ENCODE results near the gene KAZN. TPM values are rescaled to one million over a fixed set of nuclear protein-coding genes. Genes with fewer than 3 reads are reported as not detected.

KAZN gene
- total RNA-seq, 2 experiments from 2014 or later: 0.22 to 0.55 TPM

- Histone ChIP-seq H3K27me3 (ENCODE audit: control insufficient read depth in 1 of 2, insufficient read depth in 2 of 2, low read length in 2 of 2) (no peaks in the 10 kb centered on the region), H3K36me3 (ENCODE audit: insufficient read depth, low read length) (no peaks in the 10 kb centered on the region), H3K9me3 (ENCODE audit: control insufficient read depth in 1 of 2, insufficient read depth in 1 of 2, low read length in 2 of 2) (no peaks in the 10 kb centered on the region), H3K4me1 (ENCODE audit: insufficient read depth, low read length) (no peaks in the 10 kb centered on the region), H3K4me3 (ENCODE audit: low read length) (no peak overlapping the region), H3K27ac (ENCODE audit: low read depth in 1 of 2, low read length in 2 of 2) (no peak overlapping the region)
- ChIA-PET POLR2A (no interaction called here), CTCF (no interaction called here)
- Mint-ChIP-seq H3K4me1 (ENCODE audit: low read depth) (no peaks in the 10 kb centered on the region), H3K4me3 (no peak overlapping the region), H3K36me3 (ENCODE audit: low read depth) (no peaks in the 10 kb centered on the region), H3K27ac (no peak overlapping the region), H3K27me3 (peaks cover 21% of the 10 kb centered on the region), H3K9me3 (no peaks in the 10 kb centered on the region)
- intact Hi-C loops (cut with DNase I, micrococcal nuclease): no loop called here
- no peak for ATAC-seq (ENCODE audit: poor library complexity)
- no peak for TF ChIP-seq CTCF (IDR thresholded peaks at IDR 0.05)
- no peak for DNase-seq
Observed at GRCh38 chr1:14658642-14659041, 60.2 kb downstream of the KAZN start.

GRCh38 chr1:14659913-14660312 lies 61.4 kb downstream of the KAZN start:
- ATAC-seq (ENCODE audit: poor library complexity) (no peak), DNase-seq (no peak)
- no peaks in the 10 kb centered on the region for H3K9me3 Mint-ChIP-seq
- H3K27ac Mint-ChIP-seq: no peak overlapping the region
- H3K4me1 Mint-ChIP-seq (ENCODE audit: low read depth): no peaks in the 10 kb centered on the region
- ChIA-PET CTCF (no interaction called here), POLR2A (no interaction called here)
- Histone ChIP-seq H3K27ac (ENCODE audit: low read depth in 1 of 2, low read length in 2 of 2) (no peak overlapping the region), H3K9me3 (ENCODE audit: control insufficient read depth in 1 of 2, insufficient read depth in 1 of 2, low read length in 2 of 2) (no peaks in the 10 kb centered on the region), H3K36me3 (ENCODE audit: insufficient read depth, low read length) (no peaks in the 10 kb centered on the region), H3K4me1 (ENCODE audit: insufficient read depth, low read length) (no peaks in the 10 kb centered on the region), H3K4me3 (ENCODE audit: low read length) (no peak overlapping the region), H3K27me3 (ENCODE audit: control insufficient read depth in 1 of 2, insufficient read depth in 2 of 2, low read length in 2 of 2) (no peaks in the 10 kb centered on the region)
- peaks cover 21% of the 10 kb centered on the region for H3K27me3 Mint-ChIP-seq
- H3K36me3 Mint-ChIP-seq (ENCODE audit: low read depth): no peaks in the 10 kb centered on the region
- H3K4me3 Mint-ChIP-seq: no peak overlapping the region
- intact Hi-C loops (cut with DNase I, micrococcal nuclease): no loop called here
- no peak for TF ChIP-seq CTCF (IDR thresholded peaks at IDR 0.05)

DNA sequence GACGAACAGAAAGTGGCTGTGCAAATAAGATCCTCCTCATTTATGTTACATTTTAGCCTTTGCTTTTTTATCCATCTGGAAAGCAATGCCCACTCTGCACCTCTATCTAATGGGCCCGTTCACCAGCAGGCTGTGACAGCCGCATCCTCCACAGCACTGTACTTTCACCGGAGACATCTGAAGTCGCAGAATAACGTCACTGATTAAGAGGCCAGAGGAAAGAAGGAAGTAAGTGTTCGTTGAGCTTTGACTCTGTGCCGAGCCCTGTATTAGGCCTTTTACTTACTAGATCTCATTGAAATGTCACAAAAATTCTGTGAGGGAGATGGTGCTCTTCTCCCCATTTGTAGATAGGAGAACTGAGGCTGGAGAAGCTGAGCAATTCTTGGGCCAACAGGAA lies 62.3 kb downstream of the KAZN start:
- Histone ChIP-seq H3K9me3 (ENCODE audit: control insufficient read depth in 1 of 2, insufficient read depth in 1 of 2, low read length in 2 of 2) (no peaks in the 10 kb centered on the region), H3K27me3 (ENCODE audit: control insufficient read depth in 1 of 2, insufficient read depth in 2 of 2, low read length in 2 of 2) (no peaks in the 10 kb centered on the region), H3K27ac (ENCODE audit: low read depth in 1 of 2, low read length in 2 of 2) (no peak overlapping the region), H3K4me1 (ENCODE audit: insufficient read depth, low read length) (no peaks in the 10 kb centered on the region), H3K4me3 (ENCODE audit: low read length) (no peak overlapping the region), H3K36me3 (ENCODE audit: insufficient read depth, low read length) (no peaks in the 10 kb centered on the region)
- Mint-ChIP-seq H3K27ac (no peak overlapping the region), H3K36me3 (ENCODE audit: low read depth) (no peaks in the 10 kb centered on the region), H3K9me3 (no peaks in the 10 kb centered on the region), H3K4me1 (ENCODE audit: low read depth) (no peaks in the 10 kb centered on the region), H3K4me3 (no peak overlapping the region), H3K27me3 (peaks cover 21% of the 10 kb centered on the region)
- intact Hi-C loops (cut with DNase I, micrococcal nuclease): no loop called here
- TF ChIP-seq CTCF (IDR thresholded peaks at IDR 0.05): no peak
- CTCF ChIA-PET: no interaction called here
- POLR2A ChIA-PET: no interaction called here
- ATAC-seq (ENCODE audit: poor library complexity) (no peak), DNase-seq (no peak)

Data from CD4-positive, alpha-beta T cell (primary cell).